Stomach (tissue), 4 donors: Measurements from ENCODE around the gene PRMT7.

Experiments used
- CTCF ChIP-seq, 7 experiments: fragments of 450-650 bp in 4 of 7; fragments of 200-600 bp in 3 of 7; sonication (generic) in 3 of 7; IDR thresholded peaks; one replicate each; pipeline ENCODE4 v1.5.1; 2016 to 2019; ENCODE audit warnings: antibody characterized with exemption in 7 of 7, control low read depth in 2 of 7, mild to moderate bottlenecking in 1 of 7
- POLR2AphosphoS5 ChIP-seq, 3 donors: sonication (generic); formaldehyde crosslinking; IDR thresholded peaks; one replicate each; pipeline ENCODE4 v1.6.1; 2016; ENCODE audit warnings: antibody characterized with exemption in 3 of 3

- TF ChIP-seq CTCF (IDR thresholded peaks at IDR 0.05) (no peak), POLR2AphosphoS5 (IDR thresholded peaks at IDR 0.05) (no peak)
Observed at GRCh38 chr16:68381363-68381724, 70.5 kb downstream of the PRMT7 start.
